ENCODE measurements around the gene MICU1.
"Not testable (repeated sequence)": the region's sequence is repeated elsewhere in the genome, so short reads cannot be mapped to it uniquely, and the experiment has no call there.

Gene MICU1

DNA sequence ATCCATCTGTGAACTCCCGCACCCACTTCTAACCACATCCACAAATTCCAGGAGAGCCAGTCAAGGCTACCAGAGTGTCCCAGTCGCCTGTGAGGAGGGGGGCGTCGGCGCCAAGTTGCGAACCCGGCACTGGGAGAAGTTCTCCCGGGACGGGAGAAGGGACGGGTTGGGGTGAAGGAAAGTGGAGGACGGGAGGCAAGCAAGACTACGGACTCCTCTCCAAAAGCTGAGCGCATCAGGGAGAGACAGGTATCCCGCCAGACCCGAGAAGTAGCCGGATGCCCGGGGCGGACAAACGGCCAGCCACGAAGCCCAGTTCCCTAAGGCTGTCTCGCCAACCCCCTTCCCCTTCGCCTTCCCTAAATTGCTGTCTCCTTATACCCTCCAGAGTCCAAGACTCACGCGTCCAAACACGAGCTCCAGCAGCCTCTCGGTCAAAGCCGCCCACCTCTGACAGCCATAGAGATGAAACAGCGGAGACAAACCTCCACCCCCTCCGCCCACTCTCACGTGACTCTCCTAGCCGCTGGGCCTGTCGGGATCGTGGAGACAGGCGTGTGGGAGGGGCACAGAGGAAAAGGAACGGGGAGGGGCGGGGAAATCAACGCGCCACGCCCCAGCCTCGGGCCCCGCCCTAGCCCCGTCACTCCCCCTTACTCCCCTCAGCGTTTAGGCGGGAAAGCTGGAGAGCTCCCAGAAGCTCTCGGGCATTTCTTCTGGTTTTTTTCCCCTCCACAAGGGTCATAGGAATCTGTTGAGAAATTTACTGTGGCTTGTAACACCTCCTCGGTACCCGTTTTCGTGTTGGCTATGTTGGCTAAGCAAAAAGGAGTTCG lies at the start of gene MICU1:
TSS of gene MICU1 (minus strand) at position 472 of the 836 bp plus-strand sequence. CDS start 59,286 bp downstream, outside the sequence.
- DNase-seq = peak; percentile 89

DNA sequence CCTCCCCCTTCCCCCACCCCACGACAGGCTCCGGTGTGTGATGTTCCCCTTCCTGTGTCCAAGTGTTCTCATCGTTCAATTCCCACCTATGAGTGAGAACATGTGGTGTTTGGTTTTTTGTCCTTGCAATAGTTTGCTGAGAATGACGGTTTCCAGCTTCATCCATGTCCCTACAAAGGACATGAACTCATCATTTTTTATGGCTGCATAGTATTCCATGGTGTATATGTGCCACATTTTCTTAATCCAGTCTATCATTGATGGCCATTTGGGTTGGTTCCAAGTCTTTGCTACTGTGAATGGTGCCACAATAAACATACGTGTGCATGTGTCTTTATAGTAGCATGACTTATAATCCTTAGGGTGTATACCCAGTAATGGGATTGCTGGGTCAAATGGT lies 48.3 kb upstream of the MICU1 start:
- not testable (repeated sequence) for DNase-seq

DNA sequence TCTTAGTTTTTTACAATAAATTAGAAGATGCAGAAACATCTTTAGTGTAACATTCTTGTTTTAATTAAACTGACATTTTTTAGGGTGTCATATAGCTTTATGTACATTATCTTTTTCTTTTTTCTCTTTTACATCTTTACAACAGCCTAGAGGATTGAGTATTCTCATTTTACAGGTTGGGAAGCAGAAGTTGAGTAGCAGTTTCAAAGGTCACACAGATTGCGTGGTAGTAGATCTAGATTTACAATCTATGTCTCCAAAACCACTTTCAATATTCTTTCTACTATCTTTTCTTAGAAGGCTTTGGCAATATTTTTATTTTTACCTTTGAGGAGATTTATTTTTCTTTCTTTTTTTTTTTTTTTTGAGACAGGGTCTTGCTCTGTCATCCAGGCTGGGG lies 47.4 kb upstream of the MICU1 start:
- no peak for DNase-seq

DNA sequence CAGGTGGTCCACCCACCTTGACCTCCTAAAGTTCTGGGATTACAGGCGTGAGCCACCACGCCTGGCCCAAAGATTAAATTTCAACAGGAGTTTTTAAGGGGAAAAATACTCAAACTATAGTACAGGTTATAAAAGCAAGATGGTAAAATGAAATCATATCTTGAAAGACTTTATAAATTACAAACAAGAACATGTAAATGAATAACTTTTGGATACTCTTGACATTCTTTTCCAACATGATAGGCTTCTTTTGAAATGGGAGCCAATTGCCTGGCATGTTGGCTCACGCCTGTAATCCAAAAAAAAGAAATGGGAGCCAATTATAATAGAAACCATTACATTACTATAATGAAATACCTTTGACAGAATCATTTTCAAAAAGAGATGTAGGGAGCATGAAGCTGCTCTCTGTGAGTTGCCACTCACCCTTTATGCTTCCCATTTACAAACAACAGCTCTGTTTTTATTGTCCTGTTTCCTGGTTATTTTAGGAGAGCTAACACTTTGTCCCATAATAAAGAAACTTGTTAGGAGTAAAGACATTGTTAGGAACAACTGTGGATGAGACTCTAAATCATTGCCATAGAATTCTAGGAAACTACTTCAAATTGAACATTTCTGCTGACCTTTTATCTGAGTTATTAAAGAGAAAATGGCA lies 41.5 kb upstream of the MICU1 start:
- DNase-seq = no peak

- DNase-seq = no peak
Observed at GRCh38 chr10:72665925-72666324, 40.0 kb upstream of the MICU1 start.

- DNase-seq = no peak
Observed at GRCh38 chr10:72663971-72664370, 38.1 kb upstream of the MICU1 start.

GRCh38 chr10:72661431-72661830 lies 35.6 kb upstream of the MICU1 start:
- no peak for DNase-seq

DNA sequence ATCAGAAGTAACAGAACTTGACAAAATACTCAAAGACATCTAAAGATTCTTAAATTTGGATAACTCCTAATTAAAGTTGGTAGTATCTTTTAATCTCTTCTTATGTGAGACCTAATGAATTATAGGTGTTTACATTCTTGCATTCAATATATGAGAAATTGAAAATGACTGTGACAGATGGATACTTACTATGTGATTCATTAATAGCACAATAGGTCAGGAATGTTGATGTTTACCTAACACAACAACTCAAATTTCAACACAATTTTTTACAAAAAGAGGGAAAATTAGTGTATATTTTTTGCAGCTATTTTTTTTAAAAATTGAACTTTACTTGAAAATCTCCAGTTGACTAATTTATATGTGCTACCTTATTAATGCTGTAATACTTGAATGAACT lies 34.3 kb upstream of the MICU1 start:
- DNase-seq = no peak

- DNase-seq = no peak
Observed at GRCh38 chr10:72659694-72660093, 33.8 kb upstream of the MICU1 start.

DNA sequence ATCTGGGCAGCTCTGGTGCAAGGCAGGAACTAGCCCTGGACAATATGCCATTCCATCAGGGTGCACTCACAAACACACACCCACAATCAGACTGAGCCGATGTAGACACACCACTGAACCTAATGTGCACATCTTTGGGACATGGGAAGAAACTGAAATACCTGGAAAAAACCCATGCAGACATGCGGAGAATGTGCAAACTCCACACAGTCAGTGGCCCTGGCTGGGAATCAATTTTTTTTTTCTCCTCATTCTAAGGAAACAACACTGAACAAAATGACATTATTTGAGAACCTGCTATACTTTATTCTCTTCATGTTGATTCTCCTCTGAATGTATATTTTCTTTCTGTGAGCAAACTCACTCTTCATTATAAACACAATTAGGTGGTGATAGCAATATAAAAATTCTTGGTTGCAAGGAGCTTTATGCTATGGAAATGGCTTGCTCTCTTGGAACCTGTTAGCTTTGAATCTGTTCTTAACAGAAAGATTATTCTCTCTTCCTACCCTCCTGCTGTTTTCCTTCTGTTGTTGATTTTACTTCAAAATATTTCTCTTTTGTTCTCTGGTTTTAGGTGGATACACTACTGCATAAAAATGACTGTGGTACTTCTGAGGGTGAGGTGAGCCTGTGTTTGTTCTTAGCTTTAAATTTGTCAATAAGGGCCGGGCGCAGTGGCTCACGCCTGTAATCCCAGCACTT lies 33.0 kb upstream of the MICU1 start:
- DNase-seq = no peak

DNA sequence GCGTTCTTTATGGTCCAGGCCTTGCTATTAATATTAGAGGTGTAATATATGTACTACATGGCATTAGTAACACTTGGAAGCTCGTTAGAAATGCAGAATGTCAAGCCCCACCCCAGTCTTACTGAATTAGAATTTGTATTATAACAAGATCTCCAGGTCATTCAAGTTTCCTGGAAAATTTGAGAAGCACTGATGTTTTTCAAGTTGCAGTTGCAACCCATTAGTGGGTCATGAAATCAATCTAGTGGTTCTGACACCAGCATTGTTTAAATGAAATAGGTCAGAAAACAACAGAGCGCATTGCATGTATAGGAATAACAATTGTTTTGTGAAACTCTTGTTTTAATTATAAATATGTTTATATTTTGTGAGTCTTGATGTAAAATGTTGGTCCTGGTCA lies 28.8 kb upstream of the MICU1 start:
- no peak for DNase-seq

- DNase-seq = no peak
Observed at GRCh38 chr10:72653383-72654096, 27.7 kb upstream of the MICU1 start.

GRCh38 chr10:72649291-72649690 lies 23.4 kb upstream of the MICU1 start:
- no peak for DNase-seq

DNA sequence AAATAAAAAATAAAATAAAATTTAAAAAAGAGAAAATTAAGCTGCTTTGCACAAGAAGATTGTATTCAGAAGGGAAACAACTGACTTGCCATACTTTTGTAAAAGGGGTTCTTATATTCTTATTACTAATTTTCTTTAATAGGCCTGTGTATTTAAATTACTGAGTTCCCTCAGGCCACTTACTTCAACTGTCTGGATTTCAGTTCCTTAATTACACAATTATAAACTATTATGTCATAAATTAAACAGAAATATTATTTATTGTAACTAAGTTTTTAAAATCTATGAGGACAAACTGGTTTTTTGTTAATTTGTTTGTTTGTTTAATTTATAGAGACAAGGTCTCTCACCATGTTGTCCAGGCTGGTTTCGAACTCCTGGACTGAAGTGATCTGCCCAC lies 22.4 kb upstream of the MICU1 start:
- DNase-seq = no peak

GRCh38 chr10:72646971-72647370 lies 21.1 kb upstream of the MICU1 start:
- DNase-seq = not testable (repeated sequence)

DNA sequence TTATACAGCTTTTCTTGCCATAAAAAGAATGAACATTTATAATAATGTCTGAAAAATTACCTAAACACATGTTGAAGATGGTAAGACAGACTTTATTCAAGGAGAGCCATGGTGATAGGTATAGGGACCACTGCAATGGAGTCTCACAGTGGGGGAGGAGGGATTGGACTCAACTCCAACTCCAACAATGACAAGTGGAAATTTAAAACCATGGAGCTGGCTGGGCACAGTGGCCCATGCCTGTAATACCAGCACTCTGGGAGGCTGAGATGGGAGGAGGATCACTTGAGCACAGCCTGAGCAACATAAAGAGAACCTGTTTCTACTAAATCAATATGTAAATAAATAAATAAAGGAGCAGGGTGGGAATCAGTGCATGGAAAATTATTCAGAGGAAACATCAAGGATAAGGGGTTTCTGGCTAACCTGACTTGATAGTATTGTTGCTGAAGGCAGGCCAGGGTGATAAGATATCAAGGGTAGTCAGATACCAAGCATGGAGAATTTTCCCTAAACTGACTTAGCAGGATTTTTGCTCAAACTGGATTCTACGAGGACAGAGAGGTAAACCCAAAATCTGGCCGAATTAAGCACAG lies 19.5 kb upstream of the MICU1 start:
- no peak for DNase-seq

DNA sequence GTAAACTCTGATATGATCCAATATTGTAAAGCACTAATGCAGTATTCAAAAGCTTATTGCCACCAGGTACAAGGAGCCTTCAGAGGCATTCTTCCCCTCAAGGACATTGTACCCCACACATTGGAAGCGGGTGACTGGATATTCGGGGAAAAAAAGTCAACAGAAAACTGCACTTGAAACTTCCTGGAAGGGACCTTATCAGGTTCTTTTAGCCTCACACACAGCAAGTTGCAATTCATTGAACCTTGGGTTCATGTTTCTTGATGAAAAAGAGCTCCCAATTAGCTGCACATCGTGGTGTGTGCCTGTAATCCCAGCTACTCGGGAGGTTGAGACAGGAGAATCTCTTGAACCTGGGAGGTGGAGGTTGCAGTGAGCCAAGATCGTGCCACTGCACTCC lies 16.4 kb upstream of the MICU1 start:
- no peak for DNase-seq

DNA sequence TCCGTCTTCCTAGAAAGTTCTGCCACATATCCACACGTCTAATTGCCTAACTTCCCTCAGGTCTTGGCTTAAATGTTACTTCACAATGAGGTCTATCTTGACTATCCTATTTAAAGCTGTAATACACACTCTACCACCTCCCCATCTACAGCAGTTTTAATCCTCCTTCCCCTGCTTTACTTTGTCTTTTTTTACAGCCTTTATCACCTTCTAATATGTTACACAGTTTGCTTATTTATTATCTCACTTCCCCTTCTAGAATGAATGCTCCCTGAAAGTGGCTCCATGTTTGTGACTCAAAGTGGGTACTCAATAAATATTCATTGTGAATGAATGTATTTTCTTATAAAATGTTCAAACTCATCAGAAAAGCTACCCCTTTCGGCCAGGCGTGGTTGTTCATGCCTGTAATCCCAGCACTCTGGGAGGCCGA lies 13.6 kb upstream of the MICU1 start:
- no peak for DNase-seq

GRCh38 chr10:72638586-72639440 lies 12.9 kb upstream of the MICU1 start:
- no peak for DNase-seq

DNA sequence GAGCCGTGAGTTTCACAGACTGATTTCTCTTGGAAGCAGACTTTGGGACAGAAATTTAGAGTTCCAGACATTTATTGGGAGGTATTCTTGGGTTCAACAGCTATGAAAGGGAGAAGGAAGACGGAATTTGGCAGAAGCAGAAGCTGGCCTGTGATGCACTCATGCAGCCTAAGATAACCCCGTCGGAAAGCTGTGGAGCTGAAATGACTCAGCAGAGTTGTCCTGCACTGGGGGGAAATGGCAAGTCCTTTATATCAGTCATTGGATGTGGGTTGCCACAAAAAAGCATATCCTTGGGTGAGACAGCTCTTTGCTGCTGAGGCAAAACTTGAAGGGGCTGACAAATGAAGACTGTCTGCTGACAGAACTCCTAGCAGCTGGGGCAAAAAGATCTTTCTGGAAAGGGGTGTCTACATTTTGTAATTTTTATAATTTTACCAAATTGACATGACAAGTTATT lies 11.5 kb upstream of the MICU1 start:
- DNase-seq = no peak

DNA sequence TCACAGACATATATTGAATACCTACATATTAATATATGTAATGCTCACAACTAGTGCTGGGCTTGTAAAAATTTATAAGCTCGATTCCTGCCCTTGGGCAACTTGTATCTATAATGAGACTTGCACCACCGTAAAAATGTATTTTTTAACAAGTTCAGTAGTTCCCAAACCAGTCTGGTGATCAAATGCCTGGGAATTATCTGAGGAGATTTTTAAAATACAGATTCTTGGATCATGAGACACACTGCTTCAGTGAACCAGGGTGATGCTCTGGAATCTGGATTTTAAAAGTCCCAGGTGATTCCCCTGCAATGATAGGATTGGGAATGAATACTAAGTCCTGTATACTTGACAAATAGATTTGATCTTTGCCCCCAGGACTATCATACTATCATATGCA lies 4.3 kb upstream of the MICU1 start:
- DNase-seq = no peak

- DNase-seq = no peak
Observed at GRCh38 chr10:72626444-72626754, 520 bp upstream of the MICU1 start.

Measured in activated effector memory CD4-positive, alpha-beta T cell treated with Interleukin-2 at 50 U/mL for 16 hours (primary cell).